ENCODE data around the gene NRTN.

DNA sequence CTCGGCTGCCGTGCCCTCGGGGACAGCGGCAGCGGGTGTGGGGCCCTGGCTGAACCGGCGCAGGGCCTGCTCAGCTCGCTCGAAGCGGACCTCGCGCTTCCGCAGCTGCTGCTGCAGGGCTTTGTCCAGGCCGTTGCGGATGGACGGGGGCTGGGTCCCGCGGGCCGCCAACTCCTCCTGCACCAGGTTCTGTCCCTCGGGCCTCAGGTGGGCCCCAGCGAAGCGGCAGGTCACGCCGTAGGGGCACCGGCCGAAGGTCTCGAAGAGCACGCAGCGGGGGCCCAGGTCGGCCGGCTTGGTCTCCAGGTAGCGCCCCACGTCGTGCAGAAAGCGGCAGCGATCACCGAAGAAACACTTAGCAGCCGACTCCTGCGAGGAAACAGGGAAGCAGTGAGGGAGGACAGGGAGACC is 15.5 kb upstream of the NRTN start:
- TF ChIP-seq ZNF70 (CRISPR knock-in tag; IDR thresholded peaks at IDR 0.05) (no peak), ZC3H10 (CRISPR knock-in tag; IDR thresholded peaks at IDR 0.05) (no peak), ZFP30 (CRISPR knock-in tag; IDR thresholded peaks at IDR 0.05) (no peak), PATZ1 (CRISPR knock-in tag; IDR thresholded peaks at IDR 0.05; ENCODE audit: borderline replicate concordance) (no peak), ZNF8 (CRISPR knock-in tag; IDR thresholded peaks at IDR 0.05) (no peak), GLIS3 (CRISPR knock-in tag; IDR thresholded peaks at IDR 0.05) (no peak), RARB (CRISPR knock-in tag; IDR thresholded peaks at IDR 0.05) (no peak), ARNTL (CRISPR knock-in tag; IDR thresholded peaks at IDR 0.05; ENCODE audit: borderline replicate concordance, low read depth) (no peak), BACH2 (CRISPR knock-in tag; IDR thresholded peaks at IDR 0.05; ENCODE audit: borderline replicate concordance) (no peak)
- TF ChIP-seq, protein P1, sequence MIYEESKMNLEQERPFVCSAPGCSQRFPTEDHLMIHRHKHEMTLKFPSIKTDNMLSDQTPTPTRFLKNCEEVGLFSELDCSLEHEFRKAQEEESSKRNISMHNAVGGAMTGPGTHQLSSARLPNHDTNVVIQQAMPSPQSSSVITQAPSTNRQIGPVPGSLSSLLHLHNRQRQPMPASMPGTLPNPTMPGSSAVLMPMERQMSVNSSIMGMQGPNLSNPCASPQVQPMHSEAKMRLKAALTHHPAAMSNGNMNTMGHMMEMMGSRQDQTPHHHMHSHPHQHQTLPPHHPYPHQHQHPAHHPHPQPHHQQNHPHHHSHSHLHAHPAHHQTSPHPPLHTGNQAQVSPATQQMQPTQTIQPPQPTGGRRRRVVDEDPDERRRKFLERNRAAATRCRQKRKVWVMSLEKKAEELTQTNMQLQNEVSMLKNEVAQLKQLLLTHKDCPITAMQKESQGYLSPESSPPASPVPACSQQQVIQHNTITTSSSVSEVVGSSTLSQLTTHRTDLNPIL (CRISPR knock-in tag; IDR thresholded peaks at IDR 0.05; ENCODE audit: low read depth) = no peak
- TF ChIP-seq, protein P2, sequence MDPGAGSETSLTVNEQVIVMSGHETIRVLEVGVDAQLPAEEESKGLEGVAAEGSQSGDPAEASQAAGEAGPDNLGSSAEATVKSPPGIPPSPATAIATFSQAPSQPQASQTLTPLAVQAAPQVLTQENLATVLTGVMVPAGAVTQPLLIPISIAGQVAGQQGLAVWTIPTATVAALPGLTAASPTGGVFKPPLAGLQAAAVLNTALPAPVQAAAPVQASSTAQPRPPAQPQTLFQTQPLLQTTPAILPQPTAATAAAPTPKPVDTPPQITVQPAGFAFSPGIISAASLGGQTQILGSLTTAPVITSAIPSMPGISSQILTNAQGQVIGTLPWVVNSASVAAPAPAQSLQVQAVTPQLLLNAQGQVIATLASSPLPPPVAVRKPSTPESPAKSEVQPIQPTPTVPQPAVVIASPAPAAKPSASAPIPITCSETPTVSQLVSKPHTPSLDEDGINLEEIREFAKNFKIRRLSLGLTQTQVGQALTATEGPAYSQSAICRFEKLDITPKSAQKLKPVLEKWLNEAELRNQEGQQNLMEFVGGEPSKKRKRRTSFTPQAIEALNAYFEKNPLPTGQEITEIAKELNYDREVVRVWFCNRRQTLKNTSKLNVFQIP (CRISPR knock-in tag; IDR thresholded peaks at IDR 0.05; ENCODE audit: borderline replicate concordance, low read depth) = no peak

Measured in SK-N-SH treated with all-trans-retinoic acid at 6 μM for 48 hours (cell line).